OCI-LY3 (cell line): ENCODE results near the gene GSX2.

ENCODE experiments used
- CTCF ChIP-seq: fragments of 200-600, 300-600 bp; sonication (generic); IDR thresholded peaks from 2 replicates; pipeline ENCODE4 v1.5.1; 2014; ENCODE audit warnings: antibody characterized with exemption, low read length, low read depth
- EZH2phosphoT487 ChIP-seq: fragments of 200-600 bp; shearing (Covaris generic); IDR thresholded peaks from 2 replicates; pipeline ENCODE4 v1.6.1; 2018; ENCODE audit warnings: antibody characterized with exemption, mixed run types, low read depth

GRCh38 chr4:54127660-54128059 lies 27.7 kb downstream of the GSX2 start:
- TF ChIP-seq CTCF (no peak), EZH2phosphoT487 (no peak)
